Fibroblast of lung (primary cell): Measurements from ENCODE around the gene ASTN1.

Source experiments
- EZH2 ChIP-seq: IDR thresholded peaks from 2 replicates; pipeline ENCODE4 v1.5.1; 2012; ENCODE audit warnings: low read length, control low read depth, mild to moderate bottlenecking; ENCODE audit errors: missing control alignments
- TF ChIP-seq, protein P1 (sequence below), 2 donors: IDR thresholded peaks in 1 of 2; conservative IDR thresholded peaks in 1 of 2; 1 replicate in 1 of 2; 2 replicates in 1 of 2; pipeline ENCODE4 v1.5.1; 2011 to 2012; ENCODE audit warnings: low read length in 2 of 2, control low read depth in 1 of 2, inconsistent platforms in 1 of 2, low read depth in 1 of 2, mild to moderate bottlenecking in 1 of 2

DNA sequence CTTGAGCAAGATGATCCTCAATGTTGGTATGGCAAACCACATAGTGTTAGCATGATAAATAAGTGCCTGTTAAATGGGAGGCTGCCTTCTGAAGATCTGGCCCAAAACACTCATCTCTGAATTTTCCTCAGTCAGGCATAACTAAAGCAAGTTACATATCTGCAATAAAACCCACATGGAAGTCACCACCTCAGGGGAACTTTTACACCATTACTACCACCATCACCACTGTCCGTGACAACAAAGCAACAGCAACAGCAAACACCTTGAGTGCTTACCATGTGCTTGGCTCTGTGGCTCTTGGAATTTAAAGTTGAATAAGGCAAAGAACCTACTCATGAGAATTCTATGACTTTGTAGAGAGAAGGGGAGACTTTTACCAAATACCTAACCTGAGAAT, 233.0 kb downstream of the ASTN1 start:
- TF ChIP-seq, protein P1, sequence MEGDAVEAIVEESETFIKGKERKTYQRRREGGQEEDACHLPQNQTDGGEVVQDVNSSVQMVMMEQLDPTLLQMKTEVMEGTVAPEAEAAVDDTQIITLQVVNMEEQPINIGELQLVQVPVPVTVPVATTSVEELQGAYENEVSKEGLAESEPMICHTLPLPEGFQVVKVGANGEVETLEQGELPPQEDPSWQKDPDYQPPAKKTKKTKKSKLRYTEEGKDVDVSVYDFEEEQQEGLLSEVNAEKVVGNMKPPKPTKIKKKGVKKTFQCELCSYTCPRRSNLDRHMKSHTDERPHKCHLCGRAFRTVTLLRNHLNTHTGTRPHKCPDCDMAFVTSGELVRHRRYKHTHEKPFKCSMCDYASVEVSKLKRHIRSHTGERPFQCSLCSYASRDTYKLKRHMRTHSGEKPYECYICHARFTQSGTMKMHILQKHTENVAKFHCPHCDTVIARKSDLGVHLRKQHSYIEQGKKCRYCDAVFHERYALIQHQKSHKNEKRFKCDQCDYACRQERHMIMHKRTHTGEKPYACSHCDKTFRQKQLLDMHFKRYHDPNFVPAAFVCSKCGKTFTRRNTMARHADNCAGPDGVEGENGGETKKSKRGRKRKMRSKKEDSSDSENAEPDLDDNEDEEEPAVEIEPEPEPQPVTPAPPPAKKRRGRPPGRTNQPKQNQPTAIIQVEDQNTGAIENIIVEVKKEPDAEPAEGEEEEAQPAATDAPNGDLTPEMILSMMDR (conservative IDR thresholded peaks at IDR 0.05 in 1 of 2, IDR thresholded peaks at IDR 0.05 in 1 of 2; ENCODE audit: low read depth in 1 of 2, low read length in 2 of 2): no peak
- no peak for TF ChIP-seq EZH2
